ENCODE results near the gene THSD8. TPM values are rescaled to one million over a fixed set of nuclear protein-coding genes. Genes with fewer than 3 reads are reported as not detected.
A peak's percentile ranks its signal among the peaks of the same experiment; 100 is the strongest.

Gene THSD8
- total RNA-seq, 4 donors from 2014 or later = not detected

GRCh38 chr19:12784394-12784870 lies 17.4 kb upstream of the THSD8 start:
- 60% methylated on average over 4 to 10 of the region's 10 CpGs for WGBS, 2 donors (ENCODE audit: low coverage in 1 of 2)
- Histone ChIP-seq H3K4me3 (no peak overlapping the region), H3K4me1 (peaks cover 0 to 85% (median 51%) of the 10 kb centered on the region in 3 donors)

DNA sequence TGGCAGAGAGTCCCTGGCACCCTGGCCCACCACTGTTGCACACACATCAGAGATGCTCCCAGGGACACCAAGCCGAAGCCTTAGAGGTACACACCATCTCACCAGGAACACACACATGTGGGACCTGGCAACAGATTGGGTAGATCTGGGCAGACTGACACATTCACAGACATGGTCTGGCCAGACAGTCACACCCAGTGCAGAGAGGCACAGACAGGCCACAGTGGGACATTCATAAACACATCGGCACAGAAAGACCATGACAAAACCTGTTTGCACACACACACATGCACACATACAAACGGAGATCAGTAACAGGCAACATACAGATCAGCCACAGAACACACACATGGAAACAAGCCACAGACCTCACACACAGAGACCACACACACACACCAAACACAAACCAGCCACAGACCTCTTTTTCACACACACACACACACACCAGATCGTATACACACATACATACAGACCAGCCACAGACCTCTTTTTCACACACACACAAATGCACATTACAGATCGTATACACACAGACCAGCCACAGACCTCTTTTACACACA lies 16.9 kb upstream of the THSD8 start:
- Histone ChIP-seq H3K36me3 (no peaks in the 10 kb centered on the region), H3K4me1 (peaks cover 0 to 81% (median 51%) of the 10 kb centered on the region in 3 donors), H3K27ac (peak overlapping the region in 3 of 4 donors; percentile 98 to 100 (median 99)), H3K9me3 (no peaks in the 10 kb centered on the region), H3K4me3 (peak overlapping the region in 1 of 2 donors; percentile 3), H3K27me3 (no peaks in the 10 kb centered on the region)
- no peak for ATAC-seq
- TF ChIP-seq POLR2AphosphoS5 (IDR thresholded peaks at IDR 0.05) (no peak), CTCF (IDR thresholded peaks at IDR 0.05) (no peak), EP300 (IDR thresholded peaks at IDR 0.05) (no peak), POLR2A (IDR thresholded peaks at IDR 0.05) (no peak)
- WGBS, 2 donors (ENCODE audit: low coverage in 1 of 2) = 38 to 46% methylated on average over 3 to 5 of the region's 5 CpGs

More at GRCh38 chr19:12784394-12784870, 17.4 kb upstream of the THSD8 start:
- H3K27me3 ChIP-seq = no peaks in the 10 kb centered on the region
- H3K36me3 ChIP-seq = no peaks in the 10 kb centered on the region
- no peak for ATAC-seq
- peak overlapping the region; percentile 67 to 100 (median 98) for H3K27ac ChIP-seq
- no peaks in the 10 kb centered on the region for H3K9me3 ChIP-seq
- TF ChIP-seq CTCF (IDR thresholded peaks at IDR 0.05) = no peak
- TF ChIP-seq POLR2AphosphoS5 (IDR thresholded peaks at IDR 0.05) = no peak
- TF ChIP-seq POLR2A (IDR thresholded peaks at IDR 0.05) = no peak
- no peak for TF ChIP-seq EP300 (IDR thresholded peaks at IDR 0.05)

DNA sequence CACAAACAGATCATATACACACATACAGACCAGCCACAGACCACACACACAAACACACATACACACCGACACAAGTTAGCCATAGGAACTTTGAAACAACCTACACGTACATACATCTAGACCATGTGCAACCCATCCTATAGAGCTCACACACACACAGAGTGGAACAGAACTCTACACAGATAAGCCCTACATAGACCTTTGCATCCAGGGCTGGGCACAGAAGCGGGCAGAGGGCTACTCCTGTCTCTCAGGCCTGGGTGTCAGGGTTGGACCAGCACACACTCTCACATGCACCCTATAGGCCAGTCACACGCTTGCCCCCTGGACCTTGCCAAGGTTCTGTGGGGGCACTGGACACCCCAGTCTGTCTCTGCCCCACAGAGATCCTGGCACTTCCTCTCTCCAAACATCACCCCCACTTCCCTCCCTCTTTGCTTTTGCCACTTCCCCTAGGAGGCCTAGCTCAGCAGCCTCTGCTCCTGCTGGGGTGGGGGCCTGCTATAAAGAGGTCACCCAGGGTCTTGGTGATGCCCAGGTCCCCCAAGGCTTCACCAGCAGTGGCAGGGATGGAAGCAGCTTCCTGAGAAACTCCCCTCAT lies 16.3 kb upstream of the THSD8 start:
- Histone ChIP-seq H3K9me3 (no peaks in the 10 kb centered on the region), H3K4me1 (peaks cover 0 to 85% (median 51%) of the 10 kb centered on the region in 3 donors), H3K4me3 (peak overlapping the region in 1 of 2 donors; percentile 3), H3K27ac (peak overlapping the region; percentile 12 to 100 (median 98)), H3K36me3 (no peaks in the 10 kb centered on the region), H3K27me3 (no peaks in the 10 kb centered on the region)
- TF ChIP-seq POLR2A (IDR thresholded peaks at IDR 0.05) = peak in 1 of 2 donors; percentile 1
- no peak for TF ChIP-seq CTCF (IDR thresholded peaks at IDR 0.05)
- no peak for TF ChIP-seq POLR2AphosphoS5 (IDR thresholded peaks at IDR 0.05)
- no peak for ATAC-seq
- WGBS, 2 donors (ENCODE audit: low coverage in 1 of 2) = 75 to 83% methylated on average over 2 to 4 of the region's 4 CpGs

DNA sequence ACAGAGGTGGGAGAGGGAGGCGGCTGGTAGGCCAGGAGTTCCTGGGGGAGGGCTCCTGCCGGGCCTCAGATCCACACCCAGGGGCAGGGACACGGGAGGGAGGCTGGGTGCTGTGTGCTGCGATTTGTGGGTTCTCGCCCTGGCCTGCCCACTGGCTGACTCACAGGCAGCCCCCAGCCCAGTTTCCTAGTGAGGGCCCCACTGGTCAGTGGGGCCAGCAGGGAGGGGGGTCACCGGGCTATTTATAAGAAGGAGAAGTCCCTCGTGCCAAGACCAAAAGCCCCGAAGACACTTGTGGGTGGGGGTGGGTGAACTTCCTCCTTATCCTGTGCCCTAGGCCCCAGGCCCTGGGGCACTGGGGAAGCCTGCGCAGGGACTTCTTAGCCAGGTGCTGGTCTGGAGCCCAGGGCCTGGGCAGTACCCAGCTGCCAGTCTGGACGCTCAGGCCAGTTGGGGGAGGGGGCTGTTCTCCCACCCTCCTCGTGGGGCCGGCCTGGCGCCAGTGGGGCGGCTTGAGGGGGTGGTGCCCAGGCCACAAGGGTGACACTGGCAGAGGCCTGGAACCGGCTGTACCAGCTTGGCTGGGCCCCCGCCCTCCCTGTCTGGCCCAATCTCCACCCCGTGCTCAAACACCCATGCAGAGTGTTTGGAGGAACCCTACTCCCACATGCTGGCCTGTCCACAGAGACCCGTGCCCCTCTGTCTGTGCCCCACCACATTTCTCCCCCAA lies 15.6 kb upstream of the THSD8 start:
- H3K27ac ChIP-seq = peak overlapping the region; percentile 12 to 100 (median 98)
- H3K4me3 ChIP-seq = no peak overlapping the region
- no peaks in the 10 kb centered on the region for H3K27me3 ChIP-seq
- WGBS, 2 donors (ENCODE audit: low coverage in 1 of 2) = 80% methylated on average over 2 of the region's 18 CpGs; no CpG with 5 or more reads in 1 of the 2 donors
- H3K36me3 ChIP-seq = no peaks in the 10 kb centered on the region
- TF ChIP-seq CTCF (IDR thresholded peaks at IDR 0.05) (no peak), POLR2A (IDR thresholded peaks at IDR 0.05) (peak in 1 of 2 donors; percentile 28), EP300 (IDR thresholded peaks at IDR 0.05) (no peak)
- no peaks in the 10 kb centered on the region for H3K9me3 ChIP-seq
- no peak for ATAC-seq
- peaks cover 0 to 92% (median 51%) of the 10 kb centered on the region in 3 donors for H3K4me1 ChIP-seq

Data from gastroesophageal sphincter (tissue), 4 donors.